HG02885 (cell line): Measurements from ENCODE around the gene MFRP.
"Not testable (repeated sequence)": the region's sequence is repeated elsewhere in the genome, so short reads cannot be mapped to it uniquely, and the experiment has no call there.

ENCODE experiments used
- ATAC-seq: cut with Tn5 transposase; IDR thresholded peaks from one replicate; pipeline ENCODE4 v1.9.1; 2021; ENCODE audit warnings: mild to moderate bottlenecking; ENCODE audit not compliant: unreplicated experiment, poor library complexity

MFRP gene

GRCh38 chr11:119346605-119347004 is at the start of gene MFRP:
TSS of gene MFRP (minus strand) at chr11:119346705. CDS start at chr11:119346513, 192 bp downstream.
- ATAC-seq, result no peak

- no peak for ATAC-seq
Measured at GRCh38 chr11:119391275-119391674, 44.8 kb upstream of the MFRP start.

GRCh38 chr11:119389611-119390254 is 43.2 kb upstream of the MFRP start:
- no peak for ATAC-seq

GRCh38 chr11:119388103-119388502 is 41.6 kb upstream of the MFRP start:
- ATAC-seq, result no peak

- no peak for ATAC-seq
Measured at GRCh38 chr11:119384332-119384731, 37.8 kb upstream of the MFRP start.

GRCh38 chr11:119382513-119382912 is 36.0 kb upstream of the MFRP start:
- not testable (repeated sequence) for ATAC-seq

- no peak for ATAC-seq
Measured at GRCh38 chr11:119382101-119382500, 35.6 kb upstream of the MFRP start.

- ATAC-seq, result peak; percentile 99
Measured at GRCh38 chr11:119381181-119381988, 34.9 kb upstream of the MFRP start, which contains the start of gene USP2. TSS of gene USP2 (minus strand) at chr11:119381690. CDS start at chr11:119373480, 8,210 bp downstream.

- no peak for ATAC-seq
Measured at GRCh38 chr11:119380827-119381180, 34.3 kb upstream of the MFRP start.

- no peak for ATAC-seq
Measured at GRCh38 chr11:119380160-119380826, 33.8 kb upstream of the MFRP start.

- no peak for ATAC-seq
Measured at GRCh38 chr11:119378851-119379465, 32.5 kb upstream of the MFRP start.

- no peak for ATAC-seq
Measured at GRCh38 chr11:119377961-119378667, 31.6 kb upstream of the MFRP start.

GRCh38 chr11:119377112-119377901 is 30.8 kb upstream of the MFRP start:
- ATAC-seq, result no peak

GRCh38 chr11:119376197-119376847 is 29.8 kb upstream of the MFRP start:
- no peak for ATAC-seq

- ATAC-seq, result no peak
Measured at GRCh38 chr11:119375337-119376196, 29.1 kb upstream of the MFRP start.

- ATAC-seq, result no peak
Measured at GRCh38 chr11:119374632-119375336, 28.3 kb upstream of the MFRP start.

- no peak for ATAC-seq
Measured at GRCh38 chr11:119373921-119374631, 27.6 kb upstream of the MFRP start.
